ENCODE data around the gene PMM2. TPM values are rescaled to one million over a fixed set of nuclear protein-coding genes. Genes with fewer than 3 reads are reported as not detected.

PMM2 gene
- total RNA-seq, 1 experiment from 2014 or later, result 53.3 TPM

- TF ChIP-seq, protein P1, sequence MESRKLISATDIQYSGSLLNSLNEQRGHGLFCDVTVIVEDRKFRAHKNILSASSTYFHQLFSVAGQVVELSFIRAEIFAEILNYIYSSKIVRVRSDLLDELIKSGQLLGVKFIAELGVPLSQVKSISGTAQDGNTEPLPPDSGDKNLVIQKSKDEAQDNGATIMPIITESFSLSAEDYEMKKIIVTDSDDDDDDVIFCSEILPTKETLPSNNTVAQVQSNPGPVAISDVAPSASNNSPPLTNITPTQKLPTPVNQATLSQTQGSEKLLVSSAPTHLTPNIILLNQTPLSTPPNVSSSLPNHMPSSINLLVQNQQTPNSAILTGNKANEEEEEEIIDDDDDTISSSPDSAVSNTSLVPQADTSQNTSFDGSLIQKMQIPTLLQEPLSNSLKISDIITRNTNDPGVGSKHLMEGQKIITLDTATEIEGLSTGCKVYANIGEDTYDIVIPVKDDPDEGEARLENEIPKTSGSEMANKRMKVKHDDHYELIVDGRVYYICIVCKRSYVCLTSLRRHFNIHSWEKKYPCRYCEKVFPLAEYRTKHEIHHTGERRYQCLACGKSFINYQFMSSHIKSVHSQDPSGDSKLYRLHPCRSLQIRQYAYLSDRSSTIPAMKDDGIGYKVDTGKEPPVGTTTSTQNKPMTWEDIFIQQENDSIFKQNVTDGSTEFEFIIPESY (IDR thresholded peaks at IDR 0.05; ENCODE audit: extremely low read depth, insufficient replicate concordance, low read length), result no peak
- TF ChIP-seq SRF (IDR thresholded peaks at IDR 0.05; ENCODE audit: low read depth), result no peak
- TF ChIP-seq TCF7L2 (IDR thresholded peaks at IDR 0.05; ENCODE audit: borderline replicate concordance, extremely low read depth, insufficient read depth, insufficient read length), result no peak
- no peak for TF ChIP-seq POLR2AphosphoS5 (IDR thresholded peaks at IDR 0.05; ENCODE audit: low read depth, low read length)
- TF ChIP-seq ELF1 (IDR thresholded peaks at IDR 0.05; ENCODE audit: borderline replicate concordance, low read depth), result no peak
- TF ChIP-seq MAX (IDR thresholded peaks at IDR 0.05), result no peak
- no peak for TF ChIP-seq CEBPB (IDR thresholded peaks at IDR 0.05; ENCODE audit: low read depth)
- TF ChIP-seq ZNF274 (IDR thresholded peaks at IDR 0.05; ENCODE audit: low read depth, low read length), result no peak
- no peak for TF ChIP-seq EZH2 (IDR thresholded peaks at IDR 0.05)
- no peak for TF ChIP-seq SP1 (IDR thresholded peaks at IDR 0.05; ENCODE audit: low read depth)
- TF ChIP-seq, protein P2, sequence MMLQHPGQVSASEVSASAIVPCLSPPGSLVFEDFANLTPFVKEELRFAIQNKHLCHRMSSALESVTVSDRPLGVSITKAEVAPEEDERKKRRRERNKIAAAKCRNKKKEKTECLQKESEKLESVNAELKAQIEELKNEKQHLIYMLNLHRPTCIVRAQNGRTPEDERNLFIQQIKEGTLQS (IDR thresholded peaks at IDR 0.05), result no peak
- no peak for TF ChIP-seq SIN3A (IDR thresholded peaks at IDR 0.05; ENCODE audit: low read depth)
Observed at GRCh38 chr16:8761078-8761477, 36.6 kb upstream of the PMM2 start (continued).

- POLR2A ChIA-PET, result no interaction called here
- Histone ChIP-seq H3K9me2 (ENCODE audit: insufficient read depth) (no peaks in the 10 kb centered on the region), H3K4me3 (replicated peaks in 1 of 2; ENCODE audit: low read depth in 1 of 2, low read length in 2 of 2) (no peak overlapping the region), H3K79me2 (ENCODE audit: insufficient read depth, low read length) (no peaks in the 10 kb centered on the region), H3K9ac (ENCODE audit: low read length) (no peak overlapping the region), H4K20me1 (ENCODE audit: insufficient read depth) (no peaks in the 10 kb centered on the region), H2AFZ (ENCODE audit: low read depth, low read length, poor library complexity, severe bottlenecking) (no peak overlapping the region), H3K36me3 (ENCODE audit: control insufficient read depth in 1 of 2, insufficient read depth in 2 of 2, low read length in 2 of 2) (no peaks in the 10 kb centered on the region), H3K27me3 (ENCODE audit: insufficient read depth, low read length) (no peaks in the 10 kb centered on the region), H3K4me2 (ENCODE audit: low read length) (no peak overlapping the region), H3K27ac (ENCODE audit: low read depth, low read length) (no peak overlapping the region), H3K4me1 (ENCODE audit: control insufficient read depth in 1 of 2, insufficient read depth in 2 of 2, low read length in 2 of 2) (no peaks in the 10 kb centered on the region), H3K9me3 (ENCODE audit: control insufficient read depth in 1 of 2, insufficient read depth in 1 of 2, low read depth in 1 of 2, low read length in 2 of 2) (no peaks in the 10 kb centered on the region)
- DNase-seq (ENCODE audit: low read depth, low spot score) (no peak), ATAC-seq (no peak)
- no TSS peak for BruUV-seq (replicated peaks)
- intact Hi-C loops (cut with micrococcal nuclease), result no loop called here
- CTCF ChIA-PET, result no interaction called here
- RAD21 ChIA-PET (ENCODE audit: low non-redundant PET in 1 of 2, low total read pairs in 2 of 2, uncharacterized antibody in 2 of 2, unreplicated experiment in 2 of 2), result no interaction called here
- TF ChIP-seq SIN3A (IDR thresholded peaks at IDR 0.05; ENCODE audit: low read depth), result no peak
- TF ChIP-seq, protein P1 (IDR thresholded peaks at IDR 0.05; ENCODE audit: extremely low read depth, insufficient replicate concordance, low read length), result no peak
- TF ChIP-seq ZFX (IDR thresholded peaks at IDR 0.05), result no peak
- TF ChIP-seq, protein P3, sequence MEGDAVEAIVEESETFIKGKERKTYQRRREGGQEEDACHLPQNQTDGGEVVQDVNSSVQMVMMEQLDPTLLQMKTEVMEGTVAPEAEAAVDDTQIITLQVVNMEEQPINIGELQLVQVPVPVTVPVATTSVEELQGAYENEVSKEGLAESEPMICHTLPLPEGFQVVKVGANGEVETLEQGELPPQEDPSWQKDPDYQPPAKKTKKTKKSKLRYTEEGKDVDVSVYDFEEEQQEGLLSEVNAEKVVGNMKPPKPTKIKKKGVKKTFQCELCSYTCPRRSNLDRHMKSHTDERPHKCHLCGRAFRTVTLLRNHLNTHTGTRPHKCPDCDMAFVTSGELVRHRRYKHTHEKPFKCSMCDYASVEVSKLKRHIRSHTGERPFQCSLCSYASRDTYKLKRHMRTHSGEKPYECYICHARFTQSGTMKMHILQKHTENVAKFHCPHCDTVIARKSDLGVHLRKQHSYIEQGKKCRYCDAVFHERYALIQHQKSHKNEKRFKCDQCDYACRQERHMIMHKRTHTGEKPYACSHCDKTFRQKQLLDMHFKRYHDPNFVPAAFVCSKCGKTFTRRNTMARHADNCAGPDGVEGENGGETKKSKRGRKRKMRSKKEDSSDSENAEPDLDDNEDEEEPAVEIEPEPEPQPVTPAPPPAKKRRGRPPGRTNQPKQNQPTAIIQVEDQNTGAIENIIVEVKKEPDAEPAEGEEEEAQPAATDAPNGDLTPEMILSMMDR (IDR thresholded peaks at IDR 0.05 in 2 of 3, conservative IDR thresholded peaks at IDR 0.05 in 1 of 3; ENCODE audit: borderline replicate concordance in 1 of 3, insufficient read depth in 1 of 3, low read depth in 2 of 3, low read length in 2 of 3), result no peak
- no peak for TF ChIP-seq TCF7L2 (IDR thresholded peaks at IDR 0.05; ENCODE audit: borderline replicate concordance, extremely low read depth, insufficient read depth, insufficient read length)
- no peak for TF ChIP-seq ELF1 (IDR thresholded peaks at IDR 0.05; ENCODE audit: borderline replicate concordance, low read depth)
Observed at GRCh38 chr16:8762254-8762653, 35.4 kb upstream of the PMM2 start.

All from HCT116 (cell line).